NCI-H82 (cell line): ENCODE measurements around the gene EFNA5.
A peak's percentile ranks its signal among the peaks of the same experiment; 100 is the strongest.

Experiments used
- DNase-seq: peaks from one replicate; lab custom pipeline; 2025; lab: John Stamatoyannopoulos, UW

EFNA5 gene

DNA sequence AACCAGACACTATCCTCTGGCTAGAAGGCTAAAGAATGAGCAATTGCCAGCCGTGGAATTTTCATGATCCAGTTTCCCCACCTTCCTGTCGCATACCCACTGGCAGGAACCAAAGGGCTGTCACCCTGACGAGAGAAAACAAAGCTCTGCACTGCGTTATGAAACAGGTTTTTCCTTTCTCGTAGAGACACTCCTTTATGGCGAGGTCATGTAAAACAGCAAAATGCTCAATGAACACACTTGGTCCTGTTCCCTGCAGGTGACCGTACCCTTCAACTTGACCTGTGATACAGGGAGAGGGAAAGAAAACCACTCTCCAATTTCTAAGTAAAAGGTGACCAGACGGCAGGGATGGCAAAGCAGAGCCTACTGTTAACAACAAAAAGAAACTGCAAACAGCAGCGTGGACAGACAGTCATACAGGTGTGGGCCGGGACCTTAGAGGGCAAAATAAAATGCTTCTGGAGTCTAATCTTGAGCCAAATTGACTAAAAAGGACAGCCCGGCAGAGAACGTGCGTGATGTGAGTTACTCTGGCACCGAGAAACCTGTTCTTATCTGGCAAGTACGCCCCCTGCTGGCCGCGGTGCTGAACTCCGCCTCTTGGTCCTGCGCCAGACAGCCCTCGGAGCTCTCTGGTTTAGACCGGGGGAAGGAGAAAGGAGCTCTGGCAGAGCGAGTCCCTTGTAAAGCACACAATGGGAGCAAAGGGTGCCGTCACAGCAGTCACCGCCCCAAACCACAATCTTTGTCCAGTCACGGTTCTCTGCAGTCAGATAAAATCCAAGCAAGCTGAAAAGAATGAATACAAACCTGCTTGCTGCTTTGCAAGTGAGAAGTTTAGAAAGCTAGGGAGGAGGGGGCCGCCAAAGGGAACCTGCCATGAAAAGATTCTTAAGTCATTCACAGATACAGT, 98.9 kb downstream of the EFNA5 start:
- DNase-seq, result peak; percentile 90

DNA sequence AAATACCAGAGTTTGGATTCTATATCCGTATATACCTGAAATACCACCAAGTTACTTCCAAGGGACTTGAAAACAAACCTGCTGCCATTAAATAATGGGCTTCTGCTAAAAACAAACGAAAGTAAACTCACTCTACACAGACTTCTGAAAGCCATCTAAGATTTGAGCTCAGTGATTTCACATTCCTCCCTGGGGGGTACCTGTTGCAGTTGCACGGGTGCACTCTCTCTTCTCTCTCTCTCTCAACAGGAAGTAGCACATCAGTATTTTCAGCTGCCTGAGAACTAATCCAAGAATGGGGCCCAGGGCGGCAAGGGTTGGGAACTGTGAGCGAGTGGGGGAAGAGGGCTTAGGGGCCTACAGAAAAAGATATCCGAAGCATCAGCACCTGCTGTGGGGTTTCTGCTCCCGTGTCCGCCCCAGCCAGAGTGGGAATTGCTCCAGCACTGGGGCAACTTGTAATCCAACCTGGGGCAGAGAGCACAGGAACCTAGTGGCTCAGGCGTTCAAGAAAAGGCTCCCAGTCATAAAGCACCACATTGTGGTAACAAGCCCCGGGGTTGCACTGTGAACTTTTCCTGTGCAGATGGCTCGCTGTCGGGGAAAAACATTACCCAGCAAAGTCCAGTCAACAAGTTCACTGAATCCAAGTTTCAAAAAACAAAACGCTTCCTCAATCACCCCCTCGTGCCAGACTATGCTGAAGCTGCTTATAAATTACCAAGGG, 99.8 kb downstream of the EFNA5 start:
- peak; percentile 64 for DNase-seq

DNA sequence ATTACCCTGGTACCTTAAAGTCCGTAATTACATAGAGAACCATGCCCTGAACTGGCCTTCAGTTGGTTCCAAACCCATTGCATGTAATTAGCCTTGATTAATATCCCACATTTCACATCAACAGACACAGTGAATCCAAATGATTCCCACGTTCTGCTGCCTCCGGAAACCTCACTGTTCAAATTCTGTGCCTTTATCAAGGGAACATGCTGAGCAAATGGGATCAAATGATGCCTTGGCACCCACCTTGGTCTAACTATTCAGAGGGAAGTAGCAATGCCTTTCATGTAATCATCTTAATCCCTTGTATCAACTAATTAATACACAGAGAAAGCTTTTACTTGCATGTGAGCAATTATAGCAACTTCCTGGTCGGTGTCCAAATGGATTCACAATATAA, 100.6 kb downstream of the EFNA5 start:
- no peak for DNase-seq

DNA sequence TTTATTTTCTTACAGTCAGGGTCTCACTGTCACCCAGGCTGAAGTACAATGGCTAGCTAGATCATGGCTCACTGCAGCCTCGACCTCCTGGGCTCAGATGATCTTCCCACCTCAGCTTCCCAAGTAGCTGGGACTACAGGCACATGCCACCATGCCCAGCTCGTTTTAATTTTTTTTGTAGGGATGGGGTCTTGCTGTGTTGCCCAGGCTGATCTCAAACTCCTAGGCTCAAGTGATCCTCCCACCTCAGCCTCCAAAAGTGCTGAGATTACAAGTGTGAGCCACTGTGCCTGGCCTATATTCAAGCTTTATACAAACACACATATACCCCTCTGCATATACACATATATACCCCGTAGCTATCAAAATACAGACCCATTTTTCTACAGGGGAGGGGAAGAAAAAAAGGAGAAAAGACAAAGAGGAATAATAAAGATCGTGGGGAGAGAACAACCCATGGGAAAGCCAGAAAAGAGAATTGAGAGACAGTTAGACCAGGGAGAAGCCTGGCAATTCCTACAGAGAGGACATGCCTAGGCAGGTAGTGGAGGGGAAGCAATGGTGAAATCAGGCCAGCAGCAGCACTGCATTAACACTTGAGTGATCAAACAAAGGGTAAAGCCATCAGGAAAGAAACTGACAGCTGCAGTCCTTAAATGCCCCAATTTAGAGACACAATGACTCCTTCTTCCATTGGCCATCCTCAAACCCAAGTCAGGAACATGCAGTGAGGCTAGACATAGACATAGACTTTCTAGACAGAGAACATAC, 102.7 kb downstream of the EFNA5 start:
- peak; percentile 5 for DNase-seq

DNA sequence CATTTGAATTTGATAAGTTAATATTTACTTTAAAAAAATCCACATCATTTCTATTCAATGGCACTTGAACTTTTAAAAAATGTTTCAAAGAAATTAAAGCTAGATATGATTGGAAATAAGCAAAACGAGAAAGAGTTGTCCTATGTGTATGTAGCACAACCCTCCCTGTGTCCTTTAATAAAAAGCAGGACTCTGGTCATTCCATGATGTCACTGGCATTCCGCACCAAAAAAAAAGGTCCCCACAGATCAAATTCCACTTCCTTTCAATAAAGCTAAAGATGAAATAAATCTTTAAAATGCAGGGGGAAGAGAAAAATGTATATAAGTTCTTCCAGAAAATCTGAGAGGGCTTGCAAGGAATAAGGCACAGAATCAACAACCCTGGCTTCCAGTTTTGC, 103.8 kb downstream of the EFNA5 start:
- no peak for DNase-seq

DNA sequence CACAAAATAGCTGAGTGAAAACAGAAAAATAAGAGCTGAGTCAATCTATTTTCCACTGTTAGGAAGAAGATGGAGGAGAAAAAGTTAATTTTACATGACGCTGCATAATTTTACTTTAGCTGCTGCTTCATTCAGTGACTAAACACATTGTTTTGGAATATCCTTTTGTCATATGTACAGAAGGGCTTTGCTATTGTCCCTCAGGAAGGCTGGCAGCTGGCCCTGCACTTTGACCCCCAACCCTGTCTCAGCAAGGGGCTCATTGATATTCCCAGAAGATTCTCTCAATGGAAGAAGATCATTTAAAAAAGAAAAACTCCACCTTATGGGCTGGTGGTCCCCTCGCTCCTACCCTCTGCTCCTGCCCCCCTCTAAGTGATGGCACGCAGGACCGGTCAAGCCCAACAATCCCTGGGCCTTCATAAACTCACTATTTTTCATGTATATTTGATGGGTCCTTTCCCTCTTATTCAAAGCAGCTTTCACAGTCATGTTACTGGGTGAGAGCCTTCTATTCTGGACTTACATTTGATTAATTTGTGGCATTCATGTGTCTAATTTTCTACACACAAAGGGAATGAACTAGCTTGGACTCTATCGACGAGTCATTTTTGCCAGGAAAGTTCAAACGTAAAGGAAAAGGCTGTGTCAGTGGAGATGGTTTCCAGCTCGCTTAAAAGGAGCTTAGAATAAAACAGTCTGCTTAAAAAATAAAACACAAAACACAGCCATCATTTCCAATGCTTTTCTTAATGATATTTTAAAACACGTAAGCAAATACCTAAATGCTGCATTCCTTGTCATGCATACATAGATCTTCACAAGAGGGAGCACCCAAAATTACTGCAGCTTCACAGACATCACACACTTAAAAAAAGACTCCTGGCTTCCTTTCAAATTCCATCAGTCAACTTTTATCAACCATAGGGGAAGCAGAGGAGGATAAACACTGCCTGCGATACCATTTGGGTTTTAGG, 104.7 kb downstream of the EFNA5 start:
- no peak for DNase-seq

DNA sequence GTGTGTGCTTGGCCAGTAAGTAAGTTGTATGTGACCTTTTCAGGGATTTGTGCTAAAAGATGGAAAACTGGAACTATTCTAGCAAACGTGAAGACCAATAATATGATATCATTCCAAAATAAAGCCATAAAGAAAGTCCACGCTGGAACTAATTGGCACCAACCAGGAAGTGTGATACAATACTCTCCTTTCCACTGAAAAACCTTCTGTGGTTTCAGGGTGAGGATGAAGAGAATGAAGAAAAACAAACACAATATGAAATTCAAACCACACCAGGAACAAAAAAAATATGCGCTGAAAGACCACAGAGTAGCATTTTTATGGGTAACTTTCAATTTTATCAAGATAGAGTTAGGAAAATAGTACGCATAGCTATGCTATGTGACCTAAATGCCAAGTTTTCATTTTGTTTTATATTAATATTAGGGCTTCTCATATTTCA, 105.8 kb downstream of the EFNA5 start:
- DNase-seq, result no peak

DNA sequence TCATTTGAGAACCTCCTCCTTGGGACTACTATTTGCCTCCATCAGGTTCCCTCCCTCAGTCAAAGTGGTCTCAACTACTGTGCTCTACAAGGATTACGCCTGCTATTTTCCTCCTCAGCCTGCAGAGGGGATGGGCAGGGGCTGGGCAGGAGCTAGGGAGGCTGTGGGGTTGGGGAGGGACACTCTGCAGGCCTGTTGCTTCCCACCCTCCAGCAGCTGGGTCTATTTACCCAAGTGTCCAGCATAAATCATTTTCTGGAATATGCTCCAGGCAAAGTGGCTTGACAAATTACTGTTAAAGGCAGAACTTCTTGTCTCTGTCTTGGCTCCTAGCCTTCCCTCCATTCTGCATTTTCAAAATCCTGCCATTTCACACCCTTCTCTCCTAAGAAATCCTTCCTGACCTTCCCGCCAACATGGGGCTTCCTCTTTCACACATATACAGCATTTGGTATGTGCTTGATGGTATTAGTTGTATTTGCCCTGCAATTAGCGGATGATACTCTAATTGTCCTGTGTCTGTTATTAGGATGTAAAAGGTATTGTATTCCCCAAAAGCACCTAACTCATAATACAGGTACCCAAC, 106.7 kb downstream of the EFNA5 start:
- no peak for DNase-seq

DNA sequence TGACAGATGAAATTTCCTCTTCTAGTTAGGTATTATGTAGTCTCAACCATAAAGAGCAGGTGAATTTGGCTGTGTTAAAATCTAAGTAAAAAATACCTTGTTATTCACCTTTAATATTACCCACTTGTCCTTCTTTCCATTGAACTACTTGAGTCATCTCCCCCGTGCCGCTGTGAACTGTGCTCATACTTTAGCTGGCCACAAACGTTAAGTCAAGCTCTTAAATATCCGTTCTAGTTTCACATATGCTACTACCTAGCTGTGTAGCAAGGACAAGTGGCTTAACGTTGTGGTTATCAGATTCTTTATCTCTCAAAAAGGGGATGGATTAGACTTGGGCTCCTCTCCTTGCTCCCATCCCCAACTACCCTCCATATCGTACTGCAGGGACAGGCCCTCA, 110.4 kb downstream of the EFNA5 start:
- no peak for DNase-seq

DNA sequence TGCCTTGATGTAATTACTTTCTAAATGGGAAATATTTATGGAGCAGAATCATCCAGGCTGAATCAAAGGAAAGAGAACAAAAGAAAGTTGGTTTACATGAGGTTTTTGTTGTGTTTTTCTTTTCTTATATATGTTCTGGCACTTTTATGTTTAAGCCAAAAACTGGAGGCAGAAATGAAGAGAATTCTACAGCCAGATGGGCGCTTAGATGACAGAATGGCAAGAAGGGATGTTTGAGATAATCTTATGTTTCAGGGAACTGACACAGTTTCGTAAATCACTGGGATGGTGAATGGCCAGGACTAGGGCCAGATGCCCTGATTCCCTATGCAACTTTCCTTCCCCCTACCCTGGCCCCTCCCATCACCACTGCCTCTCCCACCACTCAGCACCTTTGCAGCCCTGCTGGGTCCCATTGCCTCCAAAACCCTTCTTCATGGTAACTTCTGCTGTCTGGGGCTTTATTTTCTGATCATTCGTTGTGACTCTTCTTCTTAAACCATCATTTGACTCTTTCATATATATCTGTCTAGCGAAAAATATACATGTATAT, 111.8 kb downstream of the EFNA5 start:
- peak; percentile 72 for DNase-seq

DNA sequence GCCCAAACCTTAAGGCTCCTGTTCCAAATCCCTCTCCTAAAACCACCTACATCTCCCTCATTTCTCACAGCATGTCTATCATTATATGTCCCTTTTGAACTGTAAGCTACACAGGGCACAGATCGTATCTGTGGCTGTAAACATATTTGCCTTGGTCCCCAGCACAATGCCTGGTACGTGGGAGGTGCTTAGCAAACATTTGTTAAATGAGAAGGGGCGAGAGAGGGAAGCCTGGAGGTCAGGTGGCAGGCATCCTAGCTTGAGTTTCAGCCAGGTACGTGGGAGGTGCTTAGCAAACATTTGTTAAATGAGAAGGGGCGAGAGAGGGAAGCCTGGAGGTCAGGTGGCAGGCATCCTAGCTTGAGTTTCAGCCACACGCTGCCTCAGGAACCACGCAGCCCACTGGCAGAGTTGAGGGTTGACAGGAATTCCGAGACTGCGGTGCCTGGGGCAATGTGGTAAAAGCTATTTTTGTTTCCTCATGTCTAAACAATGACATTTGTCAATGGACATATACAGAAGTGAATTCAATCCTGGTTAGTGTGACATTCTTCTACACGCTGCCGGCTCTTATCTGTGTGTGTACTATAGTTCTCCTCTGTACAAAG, 113.6 kb downstream of the EFNA5 start:
- no peak for DNase-seq

DNA sequence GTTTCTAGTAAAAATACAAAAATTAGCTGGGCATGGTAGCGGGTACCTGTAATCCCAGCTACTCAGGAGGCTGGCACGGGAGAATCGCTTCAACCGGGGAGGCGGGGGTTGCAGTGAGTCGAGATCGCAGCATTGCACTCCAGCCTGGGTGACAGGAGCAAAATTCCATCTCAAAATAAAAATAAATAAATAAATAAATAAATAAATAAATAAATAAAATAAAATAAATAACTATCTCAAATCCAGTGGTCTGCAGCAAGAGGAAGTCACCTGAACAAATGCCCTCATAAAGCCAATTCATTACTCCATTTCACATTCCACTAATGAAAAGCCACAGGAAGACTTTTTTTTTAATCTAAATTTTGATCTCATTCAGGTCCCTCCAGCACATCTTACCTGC, 114.2 kb downstream of the EFNA5 start:
- DNase-seq, result no peak

DNA sequence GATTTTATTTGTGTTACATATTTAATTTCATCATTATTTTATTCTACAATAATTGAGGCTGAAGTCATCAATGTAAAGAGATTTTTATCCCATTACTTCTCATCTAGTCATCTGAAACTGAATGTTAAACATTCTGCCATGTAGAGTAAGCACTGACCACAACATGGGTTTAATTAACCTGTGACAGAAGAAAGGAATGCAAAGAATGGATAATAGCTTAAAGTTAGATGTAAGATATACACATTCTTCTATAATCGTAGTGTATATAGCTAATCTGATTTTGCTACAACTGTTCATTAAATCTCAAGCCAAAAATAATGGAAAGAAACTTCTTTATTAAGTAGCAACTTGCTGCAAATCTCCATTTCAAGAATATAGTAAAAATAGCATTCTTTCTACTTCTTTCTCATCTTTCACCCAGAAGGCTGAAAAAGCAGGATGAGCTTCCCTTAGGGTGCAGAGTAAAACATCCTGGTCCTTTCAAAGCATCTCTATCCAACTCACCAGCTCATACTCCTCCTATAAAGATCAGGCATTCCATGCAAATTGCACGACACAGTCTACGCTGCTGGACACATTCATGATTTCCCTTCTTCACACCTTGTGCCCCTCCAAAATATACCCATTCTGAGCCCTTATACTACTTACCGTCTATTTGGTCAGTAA, 115.2 kb downstream of the EFNA5 start:
- no peak for DNase-seq

DNA sequence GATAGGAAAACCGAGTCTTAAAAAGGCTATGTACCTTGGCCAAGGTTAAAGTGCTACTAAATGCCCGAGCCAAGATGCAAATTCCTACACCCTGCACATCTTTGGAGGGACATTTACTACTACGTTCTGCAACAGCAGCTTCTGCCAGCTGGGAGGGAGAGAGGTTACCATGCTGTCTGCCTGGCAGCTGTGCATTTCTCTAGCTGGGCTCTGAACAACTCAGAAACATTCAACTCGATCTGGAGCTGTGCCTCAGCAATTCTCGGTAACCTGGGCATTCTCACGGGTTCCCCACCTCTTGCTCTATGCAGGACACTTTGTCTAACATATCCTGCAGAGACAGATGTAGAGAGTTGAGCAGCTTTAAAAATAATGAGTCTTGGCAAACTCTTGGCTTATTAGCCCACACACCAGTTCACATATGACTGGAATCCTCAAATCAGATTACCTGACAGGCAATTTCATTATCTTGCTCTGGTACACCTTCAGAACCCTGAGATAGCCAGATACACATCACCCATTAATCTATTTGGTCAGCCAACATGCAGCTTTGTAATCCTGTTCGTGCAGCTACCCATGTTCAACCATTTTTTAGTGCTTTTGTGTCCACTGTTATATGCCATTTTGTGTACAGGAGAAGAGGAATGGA, 115.8 kb downstream of the EFNA5 start:
- peak; percentile 85 for DNase-seq

DNA sequence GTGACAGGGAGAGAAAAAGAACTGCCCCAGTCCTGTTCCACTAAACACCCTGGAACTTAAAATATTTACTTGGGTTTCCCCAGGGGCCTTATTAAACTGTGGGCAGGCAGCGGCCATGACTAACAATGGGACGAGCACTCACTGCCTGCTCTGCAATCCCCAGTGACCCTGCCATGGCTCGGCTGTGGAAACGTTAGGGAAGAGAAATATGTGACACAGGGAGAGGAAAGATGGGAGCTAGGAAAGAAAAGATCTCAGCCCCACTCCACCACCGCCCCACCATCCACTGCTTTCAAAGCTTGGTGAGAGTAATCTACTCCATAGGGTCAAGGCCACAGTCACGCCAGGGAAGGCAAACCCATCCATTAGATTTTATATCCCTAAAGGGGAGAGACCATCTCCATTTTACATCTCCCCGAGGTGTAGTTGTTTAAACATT, 117.6 kb downstream of the EFNA5 start:
- no peak for DNase-seq

DNA sequence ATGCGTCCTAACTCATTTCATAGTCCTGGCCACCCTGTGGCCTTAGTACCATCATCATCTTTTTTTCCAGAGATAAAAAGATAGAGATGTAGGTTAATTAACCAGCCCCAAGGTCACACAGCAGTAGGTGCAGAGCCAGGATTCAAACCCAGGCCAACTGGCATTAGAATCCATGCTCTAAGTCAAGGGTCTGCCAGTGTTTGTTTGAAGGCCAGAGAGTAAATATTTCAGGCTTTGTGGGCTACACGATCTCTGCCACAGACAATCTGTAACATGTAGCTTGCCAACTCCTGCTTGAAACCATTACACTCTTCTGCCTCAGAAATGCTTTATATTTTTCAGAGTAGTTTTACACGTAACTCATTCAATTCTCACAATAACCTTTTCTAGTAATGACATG, 119.6 kb downstream of the EFNA5 start:
- DNase-seq, result no peak

DNA sequence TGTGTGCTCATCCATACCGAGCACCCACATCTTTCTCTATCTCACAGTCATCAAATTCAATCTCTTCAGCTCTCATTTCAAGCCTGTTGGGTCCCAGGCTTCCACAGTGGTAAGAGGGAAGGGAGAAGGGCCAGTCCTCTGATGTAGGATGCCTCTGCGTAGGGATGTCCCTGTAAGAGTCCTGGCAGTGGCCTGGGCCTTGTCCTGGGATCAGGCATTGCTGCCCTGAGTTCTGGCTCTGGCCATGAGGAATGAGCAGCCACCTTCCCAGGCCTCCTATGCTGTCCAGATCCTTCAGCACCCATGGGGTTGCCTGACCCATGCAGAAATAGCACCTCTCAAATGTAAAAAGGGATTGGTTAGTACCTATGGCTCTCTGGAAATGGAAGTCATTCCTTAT, 121.2 kb downstream of the EFNA5 start:
- DNase-seq, result no peak

DNA sequence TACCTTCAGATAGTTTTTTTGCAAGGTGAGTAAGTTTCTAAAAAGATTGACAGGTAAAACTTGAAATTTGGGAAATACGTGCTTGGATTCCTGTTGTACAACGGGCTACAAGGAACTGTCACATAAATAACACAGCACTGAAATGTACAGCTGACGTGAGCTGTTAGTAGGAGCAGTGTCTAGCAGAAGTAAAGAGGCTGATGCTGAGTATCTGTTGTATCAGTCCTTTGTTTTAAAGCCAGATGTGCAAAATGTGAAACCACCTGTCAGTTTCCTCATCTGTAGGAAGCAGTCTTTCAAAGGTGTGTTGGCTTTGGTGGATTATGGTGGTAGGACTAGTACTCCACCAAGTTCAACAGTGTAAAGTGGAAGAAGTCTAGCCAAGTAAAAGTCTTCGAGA, 122.3 kb downstream of the EFNA5 start:
- no peak for DNase-seq

DNA sequence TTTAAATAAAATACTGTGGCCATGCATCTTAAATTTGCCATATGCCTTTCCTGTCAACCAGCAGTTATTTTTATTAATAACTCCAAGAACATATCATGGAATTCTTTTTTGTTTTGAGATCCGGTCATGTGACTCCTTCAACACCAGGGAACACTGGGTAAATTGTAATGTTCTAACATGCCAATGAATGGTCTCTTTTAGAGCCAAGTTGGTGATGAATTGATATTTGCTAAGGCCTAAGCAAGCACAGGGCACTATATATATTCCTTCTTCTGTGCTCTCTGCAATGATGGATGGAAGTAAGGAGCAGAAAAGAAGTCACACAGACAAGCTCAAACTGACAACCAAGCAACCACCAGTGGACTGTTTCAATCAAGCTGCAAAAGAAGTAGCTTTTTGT, 124.0 kb downstream of the EFNA5 start:
- no peak for DNase-seq
